Astrocyte of the cerebellum (primary cell): ENCODE results near the gene EHBP1.
A peak's percentile ranks its signal among the peaks of the same experiment; 100 is the strongest.

Experiments used
- DNase-seq: peaks from one replicate; pipeline ENCODE4 v3.0.0-alpha.2; 2011; ENCODE audit warnings: low read depth
- H3K4me3 ChIP-seq: 2 replicates; pipeline ENCODE4 v1.5.1; 2011; ENCODE audit warnings: mild to moderate bottlenecking, low read depth, low read length, moderate library complexity
- CTCF ChIP-seq: IDR thresholded peaks from 2 replicates; pipeline ENCODE4 v1.5.1; 2012; ENCODE audit warnings: low read length, low read depth, moderate library complexity, mild to moderate bottlenecking; ENCODE audit errors: missing control alignments
- in situ Hi-C: cut with HindIII; loops from 2 replicates; pipeline ENCODE4 v1.10.0; 2017; ENCODE audit warnings: low sequenced_read_pairs

EHBP1 gene

DNA sequence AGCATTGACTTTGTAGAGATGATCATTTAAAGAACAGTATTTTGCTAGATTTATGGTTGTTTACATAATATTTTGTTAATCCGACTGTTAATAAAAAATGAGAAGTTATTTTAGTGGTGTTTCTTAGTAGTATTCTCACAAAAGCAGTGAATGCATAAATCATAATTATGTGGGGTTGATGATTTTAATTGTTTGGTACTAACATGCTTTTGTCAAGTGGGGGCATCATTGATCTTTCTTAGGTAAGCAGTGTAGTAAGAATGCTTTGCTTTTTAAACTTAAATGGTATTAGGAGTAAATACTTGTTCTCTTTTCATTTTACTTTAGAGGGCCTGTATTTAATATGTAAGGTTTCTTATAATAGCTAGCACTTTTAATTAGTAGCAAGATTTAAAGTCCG is 235.9 kb downstream of the EHBP1 start:
- TF ChIP-seq CTCF, result no peak
- in situ Hi-C loops, result no loop called here
- DNase-seq, result no peak
- no peak overlapping the region for H3K4me3 ChIP-seq

DNA sequence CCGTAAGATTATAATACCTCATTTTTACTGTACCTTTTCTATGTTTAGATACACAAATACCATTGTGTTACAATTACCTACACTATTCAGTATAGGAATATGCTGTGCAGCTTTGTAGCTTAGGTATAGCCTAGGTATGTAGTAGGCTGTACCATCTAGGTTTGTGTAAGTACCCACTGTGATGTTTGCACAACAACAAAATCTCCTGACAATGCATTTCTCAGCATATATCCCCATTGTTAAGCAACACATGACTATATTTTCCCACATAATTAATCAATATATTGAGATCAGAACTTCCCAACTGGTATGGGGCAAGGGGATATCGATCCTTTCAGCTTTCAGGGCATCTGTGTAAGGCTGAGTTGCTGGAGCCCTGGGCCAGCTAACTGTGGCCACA is 238.8 kb downstream of the EHBP1 start:
- in situ Hi-C loops, result no loop called here
- TF ChIP-seq CTCF, result no peak
- no peak overlapping the region for H3K4me3 ChIP-seq
- no peak for DNase-seq

DNA sequence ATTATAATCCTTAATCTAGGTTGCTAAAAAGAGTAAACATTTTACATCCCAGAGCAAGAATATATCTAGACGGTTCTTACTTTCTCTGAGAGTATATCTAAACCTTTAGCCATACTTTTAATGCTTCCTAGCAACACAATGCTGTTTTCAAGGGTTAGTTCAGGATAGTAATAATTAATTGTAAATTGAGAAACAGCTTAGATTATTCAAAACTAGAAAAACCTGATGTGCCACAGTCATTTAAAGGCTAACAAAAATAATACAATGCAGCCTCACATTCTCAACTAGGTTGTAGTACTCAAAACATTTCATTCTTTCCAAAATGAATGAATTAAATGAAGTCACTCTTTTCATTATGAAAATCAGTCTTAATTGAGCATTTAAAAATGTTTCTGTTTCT is 241.9 kb downstream of the EHBP1 start:
- in situ Hi-C loops, result no loop called here
- H3K4me3 ChIP-seq, result no peak overlapping the region
- TF ChIP-seq CTCF, result no peak
- DNase-seq, result no peak

DNA sequence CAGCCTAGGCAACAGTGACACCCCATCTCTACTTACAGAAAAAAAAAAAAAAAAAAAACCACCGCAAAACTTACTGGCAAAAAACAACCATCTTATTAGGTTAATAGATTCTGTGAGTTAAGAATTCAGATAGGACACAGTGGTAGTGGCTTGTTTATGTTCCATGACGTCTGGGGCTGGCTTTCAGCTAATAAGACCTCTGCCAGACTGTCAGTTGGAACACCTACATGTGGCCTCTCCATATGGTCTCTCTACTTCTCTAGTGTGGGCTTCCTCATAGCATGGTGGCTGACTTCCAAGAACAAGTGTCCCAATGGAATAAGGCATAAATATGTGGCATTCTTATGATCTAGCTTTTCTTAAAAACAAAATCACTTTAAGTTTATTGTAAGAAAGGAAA is 251.1 kb downstream of the EHBP1 start:
- in situ Hi-C loops, result no loop called here

GRCh38 chr2:62958206-62958605 is 252.7 kb downstream of the EHBP1 start:
- TF ChIP-seq CTCF, result no peak
- in situ Hi-C loops, result no loop called here
- no peak overlapping the region for H3K4me3 ChIP-seq
- no peak for DNase-seq

More for the DNA sequence above, 251.1 kb downstream of the EHBP1 start:
- no peak overlapping the region for H3K4me3 ChIP-seq
- no peak for DNase-seq
- TF ChIP-seq CTCF, result no peak

DNA sequence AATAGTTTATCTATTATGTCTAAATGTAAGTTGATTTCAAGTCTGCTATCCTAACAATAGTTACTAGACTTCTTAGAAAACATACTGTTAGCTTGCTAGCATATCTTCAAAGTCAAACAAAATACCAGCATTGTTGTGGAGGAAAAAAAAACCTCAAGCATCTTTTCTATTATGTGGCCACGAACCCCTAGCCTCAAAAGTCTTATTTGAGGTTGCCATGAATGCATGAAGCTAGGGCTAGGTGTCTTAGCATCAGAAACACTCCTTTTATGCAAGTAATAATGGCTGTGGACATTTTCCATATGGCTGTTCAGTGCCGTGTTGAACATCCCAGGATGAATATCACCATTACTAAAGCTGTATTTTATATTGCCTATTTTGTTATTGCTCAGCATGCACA is 258.5 kb downstream of the EHBP1 start:
- in situ Hi-C loops, result no loop called here
- no peak overlapping the region for H3K4me3 ChIP-seq
- TF ChIP-seq CTCF, result no peak
- DNase-seq, result peak; percentile 35

DNA sequence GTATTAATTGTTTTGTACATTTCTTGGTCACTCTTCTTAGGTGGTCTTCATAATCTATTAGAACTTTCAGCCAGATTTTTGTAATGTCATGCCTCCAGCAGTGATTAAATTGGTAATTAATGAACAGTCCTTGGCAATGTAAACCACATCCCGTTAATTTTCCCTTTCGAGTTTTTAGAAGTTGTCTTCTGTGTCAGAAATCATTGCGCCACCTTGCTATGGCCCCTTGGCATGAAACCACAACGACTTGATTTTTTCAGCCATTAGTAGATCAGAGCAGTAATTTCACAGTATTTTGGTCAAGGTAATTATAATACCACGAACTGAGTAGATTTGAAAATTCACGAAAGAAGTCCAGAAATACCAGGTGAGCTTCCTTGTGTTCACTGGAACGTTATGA is 259.2 kb downstream of the EHBP1 start:
- no peak for DNase-seq
- TF ChIP-seq CTCF, result no peak
- in situ Hi-C loops, result no loop called here
- no peak overlapping the region for H3K4me3 ChIP-seq
